Central memory CD8-positive, alpha-beta T cell (primary cell): ENCODE data around the gene BCORL1.

Experiments used
- ATAC-seq: fragments of 150-1000 bp; cut with Tn5 transposase; replicated peaks from 2 replicates; pipeline ENCODE4 v1.10.0; 2022; ENCODE audit warnings: mild to moderate bottlenecking, moderate FRiP score, moderate number of reproducible peaks; ENCODE audit not compliant: poor library complexity, severe bottlenecking; ENCODE audit errors: extremely low read depth
- DNase-seq, 2 donors: peaks; one replicate each; pipeline ENCODE4 v3.0.0; 2021; ENCODE audit warnings: low spot score in 2 of 2
- H3K27ac Mint-ChIP-seq: one replicate; pipeline ENCODE4 v1.8.0; 2022; ENCODE audit warnings: low read depth, mild to moderate bottlenecking, moderate library complexity, mixed read lengths
- H3K27me3 Mint-ChIP-seq: one replicate; pipeline ENCODE4 v1.8.0; 2022; ENCODE audit warnings: mixed read lengths
- H3K36me3 Mint-ChIP-seq: one replicate; pipeline ENCODE4 v1.8.0; 2022; ENCODE audit warnings: mild to moderate bottlenecking, moderate library complexity, mixed read lengths; ENCODE audit not compliant: insufficient read depth
- H3K4me1 Mint-ChIP-seq: one replicate; pipeline ENCODE4 v1.8.0; 2022; ENCODE audit warnings: mixed read lengths
- H3K4me3 Mint-ChIP-seq: one replicate; pipeline ENCODE4 v1.8.0; 2022; ENCODE audit warnings: mild to moderate bottlenecking, moderate library complexity, mixed read lengths
- H3K9me3 Mint-ChIP-seq: one replicate; pipeline ENCODE4 v1.8.0; 2022; ENCODE audit warnings: mixed read lengths

The BCORL1 gene

DNA sequence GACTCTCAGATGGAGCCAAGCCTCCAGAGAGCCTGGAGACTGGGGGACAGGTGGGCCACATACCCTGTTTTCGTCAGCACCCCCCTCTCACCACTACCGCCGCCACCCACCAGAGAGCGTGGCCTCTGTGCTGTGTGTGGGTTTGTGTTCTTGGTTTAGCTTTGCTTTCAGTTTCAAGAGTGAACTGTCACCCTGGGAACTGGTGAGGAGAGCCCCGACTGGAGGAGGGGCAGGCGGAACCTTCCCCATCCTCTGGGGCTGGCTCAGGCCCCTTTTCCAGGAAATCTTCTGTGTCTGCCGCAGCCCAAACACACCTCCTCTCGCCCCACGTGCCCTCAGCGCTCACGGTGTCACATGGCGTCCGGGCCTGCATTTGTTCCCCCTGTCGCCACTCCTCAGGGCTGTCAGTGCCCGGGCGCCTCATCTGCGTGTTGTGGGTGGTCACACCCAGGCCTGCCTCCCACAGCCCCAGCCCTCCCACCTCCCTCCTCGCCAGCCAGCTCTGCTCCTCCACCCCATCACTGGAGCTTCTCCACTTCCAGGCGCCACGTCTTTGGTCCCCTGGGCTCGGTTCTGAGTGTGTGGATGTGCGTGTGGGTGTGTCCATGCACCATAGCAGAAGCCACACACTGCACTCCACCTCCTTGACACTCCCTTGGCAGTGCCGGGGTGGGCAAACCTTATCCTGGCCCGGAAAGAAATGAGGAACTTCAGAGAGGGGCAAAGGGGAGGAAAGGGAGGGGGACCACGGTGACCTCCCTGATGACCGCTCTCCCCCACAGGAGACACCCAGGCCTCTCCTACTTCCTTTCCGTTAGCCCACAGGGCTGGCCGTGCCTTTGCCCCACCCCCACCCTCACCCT, 100.0 kb downstream of the BCORL1 start:
- H3K27me3 Mint-ChIP-seq, result no peaks in the 10 kb centered on the region
- H3K4me3 Mint-ChIP-seq, result peak overlapping the region; percentile 83
- H3K4me1 Mint-ChIP-seq, result peaks cover 58% of the 10 kb centered on the region
- H3K36me3 Mint-ChIP-seq, result peaks cover 19% of the 10 kb centered on the region
- H3K27ac Mint-ChIP-seq, result peak overlapping the region; percentile 68
- DNase-seq, result peak; percentile 22 to 45
- peak; percentile 72 for ATAC-seq
- H3K9me3 Mint-ChIP-seq, result no peaks in the 10 kb centered on the region

- no peak for ATAC-seq
- peak overlapping the region; percentile 83 for H3K4me3 Mint-ChIP-seq
- H3K27ac Mint-ChIP-seq, result peak overlapping the region; percentile 68
- H3K4me1 Mint-ChIP-seq, result peaks cover 64% of the 10 kb centered on the region
- peaks cover 19% of the 10 kb centered on the region for H3K36me3 Mint-ChIP-seq
- H3K9me3 Mint-ChIP-seq, result no peaks in the 10 kb centered on the region
- H3K27me3 Mint-ChIP-seq, result no peaks in the 10 kb centered on the region
- no peak for DNase-seq
Observed at GRCh38 chrX:130083107-130083490, 100.7 kb downstream of the BCORL1 start.

GRCh38 chrX:130083656-130084382, 101.4 kb downstream of the BCORL1 start:
- no peaks in the 10 kb centered on the region for H3K27me3 Mint-ChIP-seq
- H3K36me3 Mint-ChIP-seq, result peaks cover 19% of the 10 kb centered on the region
- no peaks in the 10 kb centered on the region for H3K9me3 Mint-ChIP-seq
- H3K27ac Mint-ChIP-seq, result peak overlapping the region; percentile 24
- peak overlapping the region; percentile 83 for H3K4me3 Mint-ChIP-seq
- peaks cover 67% of the 10 kb centered on the region for H3K4me1 Mint-ChIP-seq
- ATAC-seq (no peak), DNase-seq (no peak)

- ATAC-seq (no peak), DNase-seq (no peak)
- Mint-ChIP-seq H3K27ac (no peak overlapping the region), H3K27me3 (no peaks in the 10 kb centered on the region), H3K4me3 (peak overlapping the region; percentile 83), H3K4me1 (peaks cover 61% of the 10 kb centered on the region), H3K9me3 (no peaks in the 10 kb centered on the region), H3K36me3 (peaks cover 19% of the 10 kb centered on the region)
Observed at GRCh38 chrX:130084631-130085237, 102.3 kb downstream of the BCORL1 start.

GRCh38 chrX:130085551-130086446, 103.4 kb downstream of the BCORL1 start:
- H3K9me3 Mint-ChIP-seq, result no peaks in the 10 kb centered on the region
- DNase-seq, result no peak

GRCh38 chrX:130086447-130087206, 104.2 kb downstream of the BCORL1 start:
- Mint-ChIP-seq H3K4me1 (peaks cover 58% of the 10 kb centered on the region), H3K36me3 (peaks cover 16% of the 10 kb centered on the region), H3K9me3 (no peaks in the 10 kb centered on the region), H3K27me3 (no peaks in the 10 kb centered on the region), H3K4me3 (peak overlapping the region; percentile 83), H3K27ac (peak overlapping the region; percentile 57)
- ATAC-seq (peak; percentile 67), DNase-seq (peak in 1 of 2 donors; percentile 57)

More at GRCh38 chrX:130085551-130086446, 103.4 kb downstream of the BCORL1 start:
- Mint-ChIP-seq H3K4me1 (peaks cover 63% of the 10 kb centered on the region), H3K27me3 (no peaks in the 10 kb centered on the region), H3K36me3 (peaks cover 17% of the 10 kb centered on the region), H3K4me3 (peak overlapping the region; percentile 83), H3K27ac (peak overlapping the region; percentile 57)
- ATAC-seq, result no peak

DNA sequence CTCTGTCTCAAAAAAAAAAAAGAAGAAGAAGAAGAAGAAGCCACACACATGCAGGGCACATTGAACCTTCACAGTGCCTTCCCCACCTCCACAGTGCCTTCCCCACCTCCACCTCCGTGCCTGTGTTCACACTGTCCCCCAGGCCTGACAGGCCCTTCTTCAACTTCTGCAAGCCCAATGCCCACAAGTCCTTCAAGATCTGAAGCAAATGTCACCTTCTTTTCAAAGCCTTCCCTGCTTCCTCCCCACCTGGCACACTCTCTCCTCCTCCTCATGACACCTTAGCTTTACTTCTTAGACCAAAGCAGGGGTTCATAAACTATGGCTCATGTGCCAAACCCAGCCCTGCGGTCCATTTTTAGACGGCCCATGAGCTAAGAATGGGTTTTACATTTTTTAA, 107.9 kb downstream of the BCORL1 start:
- Mint-ChIP-seq H3K27me3 (no peaks in the 10 kb centered on the region), H3K36me3 (peaks cover 15% of the 10 kb centered on the region), H3K4me3 (peak overlapping the region; percentile 90), H3K9me3 (no peaks in the 10 kb centered on the region), H3K4me1 (peaks cover 47% of the 10 kb centered on the region), H3K27ac (peak overlapping the region; percentile 91)
- DNase-seq (no peak), ATAC-seq (no peak)

DNA sequence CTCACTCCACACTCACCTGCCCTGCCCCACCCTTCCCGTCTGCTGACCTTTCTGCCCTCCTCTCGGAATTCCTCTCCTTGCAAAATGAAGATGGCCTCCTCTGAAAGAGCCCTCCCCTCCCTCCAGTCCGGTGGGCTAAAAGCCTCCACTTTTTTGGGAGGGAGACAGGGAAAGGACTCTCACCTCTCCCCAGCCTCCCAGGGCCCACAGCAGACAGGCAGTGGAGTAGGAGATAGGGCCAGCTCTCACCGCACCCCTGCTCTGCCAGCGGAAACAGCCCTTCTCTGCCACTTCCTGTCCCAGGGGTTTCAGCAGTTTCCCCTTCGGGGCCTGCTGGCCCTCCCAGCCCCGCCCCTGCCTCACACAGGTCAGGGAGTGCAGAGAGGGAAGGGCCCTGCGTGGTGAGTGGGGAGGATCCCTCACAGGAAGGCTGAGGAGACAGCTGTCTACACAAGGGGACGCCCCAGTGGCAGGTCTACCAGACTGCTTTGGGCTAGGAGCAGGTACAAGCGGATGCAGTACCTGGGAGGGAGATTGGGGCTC, 109.6 kb downstream of the BCORL1 start:
- peak; percentile 58 to 85 for DNase-seq
- peak; percentile 96 for ATAC-seq
- no peaks in the 10 kb centered on the region for H3K9me3 Mint-ChIP-seq
- no peaks in the 10 kb centered on the region for H3K27me3 Mint-ChIP-seq
- peaks cover 43% of the 10 kb centered on the region for H3K4me1 Mint-ChIP-seq
- peaks cover 12% of the 10 kb centered on the region for H3K36me3 Mint-ChIP-seq
- H3K4me3 Mint-ChIP-seq, result peak overlapping the region; percentile 90
- H3K27ac Mint-ChIP-seq, result peak overlapping the region; percentile 91

DNA sequence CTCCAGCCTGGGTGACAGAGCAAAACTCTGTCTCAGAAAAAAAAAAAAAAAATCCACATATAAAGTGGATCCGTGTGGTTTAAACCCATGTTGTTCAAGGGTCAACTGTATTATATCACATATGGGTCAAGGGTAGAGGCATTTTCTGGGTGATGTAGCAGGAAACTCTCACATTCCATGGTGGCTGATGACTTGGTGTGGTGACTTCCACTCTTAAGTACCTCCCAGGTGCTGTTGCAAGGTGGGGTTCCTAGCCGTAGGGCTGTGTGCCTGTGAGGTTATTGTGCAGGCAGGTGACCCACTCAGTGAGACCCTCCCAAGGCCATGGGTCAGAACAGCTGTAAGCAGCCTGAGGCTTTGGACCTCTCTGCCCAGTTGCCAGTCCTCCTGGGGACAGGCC, 110.8 kb downstream of the BCORL1 start:
- ATAC-seq (no peak), DNase-seq (no peak)
- H3K27ac Mint-ChIP-seq, result no peak overlapping the region
- H3K36me3 Mint-ChIP-seq, result peaks cover 9% of the 10 kb centered on the region
- peaks cover 39% of the 10 kb centered on the region for H3K4me1 Mint-ChIP-seq
- no peak overlapping the region for H3K4me3 Mint-ChIP-seq
- no peaks in the 10 kb centered on the region for H3K27me3 Mint-ChIP-seq
- no peaks in the 10 kb centered on the region for H3K9me3 Mint-ChIP-seq

GRCh38 chrX:130094696-130095095, 112.3 kb downstream of the BCORL1 start:
- Mint-ChIP-seq H3K9me3 (no peaks in the 10 kb centered on the region), H3K27ac (peak overlapping the region; percentile 44), H3K4me1 (peaks cover 41% of the 10 kb centered on the region), H3K4me3 (no peak overlapping the region), H3K27me3 (no peaks in the 10 kb centered on the region), H3K36me3 (peaks cover 9% of the 10 kb centered on the region)
- DNase-seq (no peak), ATAC-seq (no peak)

GRCh38 chrX:130095249-130096030, 113.0 kb downstream of the BCORL1 start:
- no peaks in the 10 kb centered on the region for H3K9me3 Mint-ChIP-seq

More at GRCh38 chrX:130095249-130096030, 113.0 kb downstream of the BCORL1 start:
- ATAC-seq (no peak), DNase-seq (no peak)
- Mint-ChIP-seq H3K27ac (peak overlapping the region; percentile 44), H3K4me3 (no peak overlapping the region), H3K4me1 (peaks cover 43% of the 10 kb centered on the region), H3K36me3 (peaks cover 9% of the 10 kb centered on the region), H3K27me3 (no peaks in the 10 kb centered on the region)
